Thoracic aorta (tissue), 2 donors: ENCODE data around the gene CNN1. TPM values are rescaled to one million over a fixed set of nuclear protein-coding genes. Genes with fewer than 3 reads are reported as not detected.

Source experiments
- ATAC-seq: fragments of 150-250 bp; one replicate; pipeline ENCODE4 v1.8.0; 2017; ENCODE audit warnings: low read depth; ENCODE audit not compliant: insufficient number of reproducible peaks, low FRiP score
- DNase-seq: peaks from one replicate; pipeline ENCODE4 v3.0.0-alpha.2; 2020; ENCODE audit warnings: low spot score
- H3K27ac ChIP-seq, 2 donors: fragments of 200-600 bp; sonication (generic); 1 replicate in 1 of 2; 2 replicates in 1 of 2; pipeline ENCODE4 v1.5.1; 2016; ENCODE audit warnings: mild to moderate bottlenecking in 2 of 2, moderate library complexity in 2 of 2
- H3K27me3 ChIP-seq: fragments of 200-600 bp; sonication (generic); replicated peaks from 2 replicates; pipeline ENCODE4 v1.6.0; 2016; ENCODE audit warnings: mild to moderate bottlenecking; ENCODE audit not compliant: insufficient read depth
- H3K36me3 ChIP-seq: fragments of 200-600 bp; sonication (generic); one replicate; pipeline ENCODE4 v1.5.1; 2016
- H3K4me1 ChIP-seq, 2 donors: fragments of 200-600 bp; sonication (generic); 1 replicate in 1 of 2; 2 replicates in 1 of 2; pipeline versions ENCODE4 v1.5.1 to v1.6.0; 2016; ENCODE audit warnings: low read depth in 2 of 2, mild to moderate bottlenecking in 1 of 2; ENCODE audit not compliant: control insufficient read depth in 1 of 2
- H3K4me3 ChIP-seq: fragments of 200-600 bp; sonication (generic); 2 replicates; pipeline ENCODE4 v1.5.1; 2016; ENCODE audit warnings: mild to moderate bottlenecking
- H3K9me3 ChIP-seq: fragments of 200-600 bp; sonication (generic); 2 replicates; pipeline ENCODE4 v1.5.1; 2016
- total RNA-seq, 2 donors: library from RNA; depleted of rRNA; stranded (reverse); fragments of >200 nt; gene quantifications; one replicate each; pipeline versions ENCODE4 v1.1.0 to v1.2.3, GENCODE V29; 2016
- TF ChIP-seq, protein P1 (sequence below): fragments of 200-600 bp; sonication (generic); IDR thresholded peaks from one replicate; pipeline ENCODE4 v1.5.1; 2019; ENCODE audit warnings: antibody characterized with exemption

CNN1 gene
- total RNA-seq, 2 donors from 2014 or later: 703 to 1,224 TPM

GRCh38 chr19:11513946-11514345 lies 24.7 kb upstream of the CNN1 start:
- DNase-seq (no peak), ATAC-seq (no peak)
- H3K4me1 ChIP-seq: no peaks in the 10 kb centered on the region
- no peaks in the 10 kb centered on the region for H3K27me3 ChIP-seq
- peaks cover 20% of the 10 kb centered on the region for H3K36me3 ChIP-seq
- H3K27ac ChIP-seq: no peak overlapping the region
- no peak overlapping the region for H3K4me3 ChIP-seq
- TF ChIP-seq, protein P1, sequence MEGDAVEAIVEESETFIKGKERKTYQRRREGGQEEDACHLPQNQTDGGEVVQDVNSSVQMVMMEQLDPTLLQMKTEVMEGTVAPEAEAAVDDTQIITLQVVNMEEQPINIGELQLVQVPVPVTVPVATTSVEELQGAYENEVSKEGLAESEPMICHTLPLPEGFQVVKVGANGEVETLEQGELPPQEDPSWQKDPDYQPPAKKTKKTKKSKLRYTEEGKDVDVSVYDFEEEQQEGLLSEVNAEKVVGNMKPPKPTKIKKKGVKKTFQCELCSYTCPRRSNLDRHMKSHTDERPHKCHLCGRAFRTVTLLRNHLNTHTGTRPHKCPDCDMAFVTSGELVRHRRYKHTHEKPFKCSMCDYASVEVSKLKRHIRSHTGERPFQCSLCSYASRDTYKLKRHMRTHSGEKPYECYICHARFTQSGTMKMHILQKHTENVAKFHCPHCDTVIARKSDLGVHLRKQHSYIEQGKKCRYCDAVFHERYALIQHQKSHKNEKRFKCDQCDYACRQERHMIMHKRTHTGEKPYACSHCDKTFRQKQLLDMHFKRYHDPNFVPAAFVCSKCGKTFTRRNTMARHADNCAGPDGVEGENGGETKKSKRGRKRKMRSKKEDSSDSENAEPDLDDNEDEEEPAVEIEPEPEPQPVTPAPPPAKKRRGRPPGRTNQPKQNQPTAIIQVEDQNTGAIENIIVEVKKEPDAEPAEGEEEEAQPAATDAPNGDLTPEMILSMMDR: no peak
- H3K9me3 ChIP-seq: no peaks in the 10 kb centered on the region

DNA sequence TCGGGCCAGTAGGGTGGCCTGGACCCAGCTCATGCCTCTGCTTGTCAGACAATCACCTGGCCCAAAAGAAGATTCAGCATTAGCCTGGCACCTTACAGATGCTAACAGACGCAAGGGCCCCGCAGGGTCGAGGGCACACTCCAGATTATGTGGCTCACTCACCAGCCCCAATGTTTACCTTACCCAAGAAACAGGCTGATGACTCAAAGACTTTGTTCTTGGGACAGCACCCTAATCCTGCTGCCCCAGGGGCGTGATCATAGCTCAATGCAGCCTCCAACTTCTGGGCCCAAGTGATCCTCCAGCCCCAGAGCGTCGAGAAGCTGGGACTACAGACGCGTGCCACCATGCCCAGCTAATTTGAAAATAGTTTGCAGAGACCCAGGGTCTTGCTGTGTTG lies 19.5 kb upstream of the CNN1 start:
- H3K9me3 ChIP-seq: no peaks in the 10 kb centered on the region
- peaks cover 5% of the 10 kb centered on the region for H3K36me3 ChIP-seq
- H3K27me3 ChIP-seq: no peaks in the 10 kb centered on the region
- H3K4me1 ChIP-seq: no peaks in the 10 kb centered on the region
- H3K4me3 ChIP-seq: no peak overlapping the region
- TF ChIP-seq, protein P1: no peak
- no peak overlapping the region for H3K27ac ChIP-seq
- DNase-seq (no peak), ATAC-seq (no peak)

DNA sequence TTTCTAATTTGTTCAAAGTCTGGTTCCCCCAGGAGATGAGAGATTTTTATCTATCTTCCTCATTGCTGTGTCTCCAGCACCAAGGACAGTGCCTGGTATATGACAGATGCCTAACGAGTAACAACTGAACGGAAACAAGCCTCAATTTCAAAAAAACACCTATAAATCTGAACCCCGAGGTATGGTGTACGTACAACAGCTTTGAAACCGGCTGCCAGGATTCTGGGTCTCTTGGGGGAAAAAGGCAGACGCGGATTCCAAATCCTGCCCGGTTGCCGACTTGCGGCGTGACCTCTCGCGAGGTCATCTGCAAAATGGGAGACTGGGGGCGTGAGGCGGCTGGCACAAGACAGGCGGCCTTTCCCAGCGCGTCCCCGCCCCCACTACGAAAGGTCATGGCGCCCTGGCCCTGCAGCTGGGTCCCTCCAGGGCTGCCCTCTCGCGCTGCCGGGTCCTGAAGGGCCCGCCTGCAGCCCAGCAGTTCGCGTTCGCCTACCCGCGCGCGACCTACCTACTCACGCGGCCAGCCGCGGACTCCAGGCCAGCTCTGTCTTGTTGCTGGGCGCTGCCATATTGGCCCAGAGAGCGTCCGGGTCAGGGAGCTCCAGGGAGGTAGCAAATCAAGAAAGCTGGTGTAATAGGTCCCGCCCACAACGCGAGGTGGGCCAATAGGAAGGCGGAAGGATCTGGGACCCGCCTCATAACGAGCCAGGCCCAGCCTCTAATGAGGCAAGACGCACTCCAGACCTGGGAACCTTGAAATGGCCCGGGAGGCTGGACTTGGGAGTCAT lies 9.9 kb upstream of the CNN1 start, which contains the start of gene ECSIT:
TSS of gene ECSIT (minus strand) at position 584 of the 791 bp plus-strand sequence. CDS start 9,964 bp downstream, outside the sequence.
- DNase-seq (peak; percentile 98), ATAC-seq (peak; percentile 96)
- TF ChIP-seq, protein P1: no peak

GRCh38 chr19:11530432-11530831 lies 8.2 kb upstream of the CNN1 start:
- TF ChIP-seq, protein P1: no peak

More for the DNA sequence above, 9.9 kb upstream of the CNN1 start, which contains the start of gene ECSIT:
- peaks cover 8 to 31% of the 10 kb centered on the region in 2 donors for H3K4me1 ChIP-seq
- H3K27ac ChIP-seq: peak within 1 kb of the TSS; percentile 86 to 96
- no peaks in the 10 kb centered on the region for H3K27me3 ChIP-seq
- no peaks in the 10 kb centered on the region for H3K9me3 ChIP-seq
- H3K4me3 ChIP-seq: peak within 1 kb of the TSS; percentile 85
- no peaks in the 10 kb centered on the region for H3K36me3 ChIP-seq

DNA sequence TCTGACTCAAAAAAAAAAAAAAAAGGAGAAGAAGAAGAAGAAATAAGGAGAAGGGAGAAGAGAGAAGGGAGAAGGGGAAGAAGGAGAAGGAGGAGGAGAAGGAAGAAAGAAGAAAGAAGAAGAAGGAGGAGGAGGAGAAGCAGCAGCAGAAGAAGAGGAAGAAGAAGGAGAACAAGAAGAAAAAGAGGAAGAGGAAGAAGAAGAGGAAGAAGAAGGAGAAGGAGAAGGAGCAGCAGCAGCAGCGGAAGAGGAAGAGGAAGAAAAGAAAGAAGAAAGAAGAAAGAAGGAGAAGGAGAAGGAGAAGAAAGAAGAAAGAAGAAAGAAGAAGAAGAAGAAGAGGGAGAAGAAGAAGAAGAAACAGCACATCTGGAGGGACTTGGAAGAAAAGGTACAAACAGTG lies 4.1 kb upstream of the CNN1 start:
- Histone ChIP-seq H3K4me3 (no peak overlapping the region), H3K27ac (peak overlapping the region; percentile 94 to 99), H3K4me1 (peaks cover 10 to 32% of the 10 kb centered on the region in 2 donors), H3K27me3 (no peaks in the 10 kb centered on the region), H3K9me3 (no peaks in the 10 kb centered on the region), H3K36me3 (no peaks in the 10 kb centered on the region)
- DNase-seq (no peak), ATAC-seq (no peak)
- TF ChIP-seq, protein P1: no peak

More at GRCh38 chr19:11530432-11530831, 8.2 kb upstream of the CNN1 start:
- Histone ChIP-seq H3K9me3 (no peaks in the 10 kb centered on the region), H3K27me3 (no peaks in the 10 kb centered on the region), H3K4me1 (peaks cover 16 to 43% of the 10 kb centered on the region in 2 donors), H3K4me3 (no peak overlapping the region), H3K27ac (peak overlapping the region; percentile 86 to 96), H3K36me3 (no peaks in the 10 kb centered on the region)
- DNase-seq (peak; percentile 23), ATAC-seq (no peak)
